IgD-negative memory B cell (primary cell): ENCODE data around the gene CHAD. TPM values are rescaled to one million over a fixed set of nuclear protein-coding genes. Genes with fewer than 3 reads are reported as not detected.

Experiments
- H3K27ac Mint-ChIP-seq, 3 donors: one replicate each; pipeline ENCODE4 v1.8.0; 2020 to 2022; ENCODE audit warnings: mild to moderate bottlenecking in 3 of 3, mixed read lengths in 3 of 3, moderate library complexity in 1 of 3
- H3K27me3 Mint-ChIP-seq: one replicate; pipeline ENCODE4 v1.8.0; 2021; ENCODE audit warnings: mixed read lengths
- H3K36me3 Mint-ChIP-seq: one replicate; pipeline ENCODE4 v1.8.0; 2020; ENCODE audit warnings: mild to moderate bottlenecking, mixed read lengths
- H3K4me1 Mint-ChIP-seq, 3 donors: one replicate each; pipeline ENCODE4 v1.8.0; 2020 to 2022; ENCODE audit warnings: mixed read lengths in 3 of 3, mild to moderate bottlenecking in 1 of 3
- H3K4me3 Mint-ChIP-seq, 4 donors: one replicate each; pipeline ENCODE4 v1.8.0; 2020 to 2022; ENCODE audit warnings: mild to moderate bottlenecking in 4 of 4, mixed read lengths in 4 of 4, moderate library complexity in 3 of 4
- H3K9me3 Mint-ChIP-seq, 3 donors: one replicate each; pipeline ENCODE4 v1.8.0; 2020 to 2021; ENCODE audit warnings: mixed read lengths in 3 of 3, mild to moderate bottlenecking in 1 of 3
- polyA plus RNA-seq: library from polyadenylated mRNA; unstranded; fragments of 300-500 nt; fragmentation: Illumina TruSeq; gene quantifications from one replicate; pipeline ENCODE4 v1.2.3, GENCODE V29; 2021

CHAD gene
- polyA plus RNA-seq = 41.9 TPM

- H3K4me1 Mint-ChIP-seq = peaks cover 21 to 41% (median 32%) of the 10 kb centered on the region in 3 donors
Observed at GRCh38 chr17:50468304-50469207, at the start of gene CHAD. Gene CHAD (minus strand): TSS chr17:50468880. CDS start chr17:50468813, 67 bp downstream.

GRCh38 chr17:50517504-50518383 is 49.1 kb upstream of the CHAD start:
- Mint-ChIP-seq H3K4me1 (peaks cover 0 to 2% (median 0%) of the 10 kb centered on the region in 3 donors), H3K36me3 (no peaks in the 10 kb centered on the region), H3K27me3 (no peaks in the 10 kb centered on the region), H3K9me3 (no peaks in the 10 kb centered on the region), H3K4me3 (no peak overlapping the region), H3K27ac (no peak overlapping the region)

More at GRCh38 chr17:50468304-50469207, at the start of gene CHAD:
- peaks cover 10% of the 10 kb centered on the region for H3K27me3 Mint-ChIP-seq
- H3K36me3 Mint-ChIP-seq = peaks cover 16% of the 10 kb centered on the region
- peak within 1 kb of the TSS in 2 of 3 donors; percentile 46 to 86 for H3K27ac Mint-ChIP-seq
- H3K9me3 Mint-ChIP-seq = peaks cover 0 to 2% (median 0%) of the 10 kb centered on the region in 3 donors
- H3K4me3 Mint-ChIP-seq = peak within 1 kb of the TSS; percentile 76 to 90 (median 84)

GRCh38 chr17:50517011-50517410 is 48.3 kb upstream of the CHAD start:
- Mint-ChIP-seq H3K27me3 (peaks cover 6% of the 10 kb centered on the region), H3K4me3 (no peak overlapping the region), H3K4me1 (peaks cover 0 to 2% (median 0%) of the 10 kb centered on the region in 3 donors), H3K9me3 (no peaks in the 10 kb centered on the region), H3K27ac (no peak overlapping the region), H3K36me3 (no peaks in the 10 kb centered on the region)

DNA sequence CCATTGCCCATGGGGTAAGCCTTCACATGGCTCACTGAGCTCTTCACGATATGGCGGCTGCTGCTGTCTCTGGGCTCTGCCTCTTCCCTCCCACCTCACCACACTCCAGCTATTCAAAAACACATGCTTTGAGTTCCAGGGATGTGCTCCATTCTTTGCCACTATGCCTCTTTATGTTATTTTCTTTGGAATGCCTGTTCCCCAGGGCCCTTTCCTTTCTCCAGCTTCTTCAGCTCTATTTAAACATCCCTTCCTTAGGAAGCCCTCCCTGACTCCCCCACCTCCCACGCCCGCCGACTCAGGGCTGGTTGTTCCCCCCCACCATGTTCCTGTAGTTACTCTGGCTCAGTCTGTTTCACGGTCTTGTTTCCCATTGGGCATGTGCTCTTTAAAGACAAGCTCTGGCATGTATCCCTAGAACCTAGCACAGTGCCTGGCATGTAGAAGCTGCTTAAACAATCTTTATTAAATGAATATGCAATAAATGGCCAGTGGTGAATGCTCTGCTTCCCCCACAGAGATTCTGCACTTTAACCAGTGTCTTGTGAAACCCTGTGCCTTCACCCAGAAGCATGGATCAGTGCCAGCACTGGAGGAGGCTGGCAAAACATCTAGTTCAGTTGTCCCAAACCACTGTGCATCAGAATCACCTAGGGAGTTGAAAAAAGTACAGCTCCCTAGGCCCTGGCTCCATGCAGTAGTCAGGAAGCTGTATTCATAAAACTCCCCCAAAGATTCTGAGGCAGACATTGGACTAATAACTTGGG is 46.4 kb upstream of the CHAD start:
- no peaks in the 10 kb centered on the region for H3K36me3 Mint-ChIP-seq
- H3K27ac Mint-ChIP-seq = no peak overlapping the region
- H3K4me1 Mint-ChIP-seq = peaks cover 0 to 9% (median 2%) of the 10 kb centered on the region in 3 donors
- no peaks in the 10 kb centered on the region for H3K9me3 Mint-ChIP-seq
- H3K4me3 Mint-ChIP-seq = no peak overlapping the region
- H3K27me3 Mint-ChIP-seq = peaks cover 9% of the 10 kb centered on the region

GRCh38 chr17:50514388-50514787 is 45.7 kb upstream of the CHAD start:
- H3K36me3 Mint-ChIP-seq = no peaks in the 10 kb centered on the region
- peaks cover 9% of the 10 kb centered on the region for H3K27me3 Mint-ChIP-seq
- peaks cover 6 to 13% (median 6%) of the 10 kb centered on the region in 3 donors for H3K4me1 Mint-ChIP-seq
- no peak overlapping the region for H3K27ac Mint-ChIP-seq
- H3K4me3 Mint-ChIP-seq = no peak overlapping the region
- no peaks in the 10 kb centered on the region for H3K9me3 Mint-ChIP-seq

GRCh38 chr17:50513495-50513894 is 44.8 kb upstream of the CHAD start:
- Mint-ChIP-seq H3K9me3 (no peaks in the 10 kb centered on the region), H3K4me3 (no peak overlapping the region), H3K36me3 (no peaks in the 10 kb centered on the region), H3K4me1 (peaks cover 9 to 17% (median 11%) of the 10 kb centered on the region in 3 donors), H3K27me3 (peaks cover 10% of the 10 kb centered on the region), H3K27ac (no peak overlapping the region)

GRCh38 chr17:50511058-50511457 is 42.4 kb upstream of the CHAD start:
- Mint-ChIP-seq H3K27ac (peak overlapping the region in 1 of 3 donors; percentile 19), H3K27me3 (peaks cover 13% of the 10 kb centered on the region), H3K36me3 (no peaks in the 10 kb centered on the region), H3K4me1 (peaks cover 10 to 16% (median 15%) of the 10 kb centered on the region in 3 donors), H3K4me3 (peak overlapping the region; percentile 37 to 84 (median 67)), H3K9me3 (no peaks in the 10 kb centered on the region)

- H3K4me3 Mint-ChIP-seq = peak overlapping the region; percentile 90 to 95 (median 94)
- H3K27ac Mint-ChIP-seq = peak overlapping the region; percentile 62 to 91 (median 71)
- H3K9me3 Mint-ChIP-seq = no peaks in the 10 kb centered on the region
- peaks cover 10 to 16% (median 15%) of the 10 kb centered on the region in 3 donors for H3K4me1 Mint-ChIP-seq
- H3K36me3 Mint-ChIP-seq = peaks cover 2% of the 10 kb centered on the region
- H3K27me3 Mint-ChIP-seq = peaks cover 13% of the 10 kb centered on the region
Observed at GRCh38 chr17:50508573-50509460, 40.1 kb upstream of the CHAD start.

- Mint-ChIP-seq H3K27me3 (peaks cover 15% of the 10 kb centered on the region), H3K9me3 (no peaks in the 10 kb centered on the region), H3K4me3 (peak within 1 kb of the TSS; percentile 90 to 95 (median 94)), H3K4me1 (peaks cover 10 to 16% (median 15%) of the 10 kb centered on the region in 3 donors), H3K27ac (peak within 1 kb of the TSS; percentile 62 to 91 (median 91)), H3K36me3 (peaks cover 2% of the 10 kb centered on the region)
Observed at GRCh38 chr17:50507871-50508572, 39.3 kb upstream of the CHAD start, which contains the start of gene MYCBPAP. Gene MYCBPAP (plus strand): TSS chr17:50508439. CDS start chr17:50508675, 236 bp downstream.

- peak overlapping the region in 1 of 3 donors; percentile 93 for H3K27ac Mint-ChIP-seq
- H3K4me3 Mint-ChIP-seq = peak overlapping the region in 2 of 4 donors; percentile 34 to 81
- H3K4me1 Mint-ChIP-seq = peaks cover 10 to 13% (median 11%) of the 10 kb centered on the region in 3 donors
- peaks cover 2% of the 10 kb centered on the region for H3K36me3 Mint-ChIP-seq
- peaks cover 6% of the 10 kb centered on the region for H3K27me3 Mint-ChIP-seq
- no peaks in the 10 kb centered on the region for H3K9me3 Mint-ChIP-seq
Observed at GRCh38 chr17:50506298-50506697, 37.6 kb upstream of the CHAD start.

GRCh38 chr17:50505591-50506130 is 37.0 kb upstream of the CHAD start:
- H3K9me3 Mint-ChIP-seq = no peaks in the 10 kb centered on the region
- H3K4me1 Mint-ChIP-seq = peaks cover 8 to 13% (median 10%) of the 10 kb centered on the region in 3 donors
- no peak overlapping the region for H3K27ac Mint-ChIP-seq
- H3K27me3 Mint-ChIP-seq = peaks cover 6% of the 10 kb centered on the region
- peaks cover 2% of the 10 kb centered on the region for H3K36me3 Mint-ChIP-seq
- H3K4me3 Mint-ChIP-seq = peak overlapping the region in 2 of 4 donors; percentile 37 to 81

GRCh38 chr17:50502301-50502990 is 33.8 kb upstream of the CHAD start:
- peaks cover 2% of the 10 kb centered on the region for H3K27me3 Mint-ChIP-seq
- peaks cover 2% of the 10 kb centered on the region for H3K36me3 Mint-ChIP-seq
- no peaks in the 10 kb centered on the region for H3K9me3 Mint-ChIP-seq
- no peak overlapping the region for H3K4me3 Mint-ChIP-seq
- H3K4me1 Mint-ChIP-seq = no peaks in the 10 kb centered on the region
- H3K27ac Mint-ChIP-seq = no peak overlapping the region
